GM20000 (cell line): ENCODE measurements around the gene FAM168A.

Experiments
- DNase-seq: peaks from one replicate; pipeline ENCODE4 v3.0.0; 2012; ENCODE audit warnings: low spot score
- TF ChIP-seq, protein P1 (sequence below): IDR thresholded peaks from 2 replicates; pipeline ENCODE4 v1.5.1; 2012; ENCODE audit warnings: mild to moderate bottlenecking, control low read depth; ENCODE audit errors: extremely low read depth, missing control alignments

The FAM168A gene

GRCh38 chr11:73382747-73383146, 215.2 kb downstream of the FAM168A start:
- TF ChIP-seq, protein P1, sequence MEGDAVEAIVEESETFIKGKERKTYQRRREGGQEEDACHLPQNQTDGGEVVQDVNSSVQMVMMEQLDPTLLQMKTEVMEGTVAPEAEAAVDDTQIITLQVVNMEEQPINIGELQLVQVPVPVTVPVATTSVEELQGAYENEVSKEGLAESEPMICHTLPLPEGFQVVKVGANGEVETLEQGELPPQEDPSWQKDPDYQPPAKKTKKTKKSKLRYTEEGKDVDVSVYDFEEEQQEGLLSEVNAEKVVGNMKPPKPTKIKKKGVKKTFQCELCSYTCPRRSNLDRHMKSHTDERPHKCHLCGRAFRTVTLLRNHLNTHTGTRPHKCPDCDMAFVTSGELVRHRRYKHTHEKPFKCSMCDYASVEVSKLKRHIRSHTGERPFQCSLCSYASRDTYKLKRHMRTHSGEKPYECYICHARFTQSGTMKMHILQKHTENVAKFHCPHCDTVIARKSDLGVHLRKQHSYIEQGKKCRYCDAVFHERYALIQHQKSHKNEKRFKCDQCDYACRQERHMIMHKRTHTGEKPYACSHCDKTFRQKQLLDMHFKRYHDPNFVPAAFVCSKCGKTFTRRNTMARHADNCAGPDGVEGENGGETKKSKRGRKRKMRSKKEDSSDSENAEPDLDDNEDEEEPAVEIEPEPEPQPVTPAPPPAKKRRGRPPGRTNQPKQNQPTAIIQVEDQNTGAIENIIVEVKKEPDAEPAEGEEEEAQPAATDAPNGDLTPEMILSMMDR, result no peak

DNA sequence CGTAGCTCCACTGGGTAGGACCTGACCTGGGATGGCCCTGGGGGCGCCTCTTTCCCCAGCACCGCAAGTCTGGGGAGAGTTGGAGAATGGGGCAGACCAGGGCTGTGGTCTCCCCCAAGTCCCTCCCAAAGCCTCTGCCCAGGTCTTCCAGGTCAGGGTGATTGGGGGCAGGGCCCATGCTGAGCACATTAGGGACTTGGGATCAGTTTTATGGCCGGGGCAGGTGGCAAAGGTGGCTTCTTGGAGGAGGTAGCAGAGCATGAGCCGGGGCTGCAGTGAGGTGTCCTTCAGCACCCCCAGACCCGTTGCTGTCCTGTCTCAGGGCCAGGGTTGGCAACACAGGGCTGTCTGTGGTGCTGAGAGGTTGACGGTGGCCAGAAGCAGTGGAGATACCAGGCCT, 215.7 kb downstream of the FAM168A start:
- TF ChIP-seq, protein P1, result no peak
- no peak for DNase-seq

More at GRCh38 chr11:73382747-73383146, 215.2 kb downstream of the FAM168A start:
- no peak for DNase-seq

GRCh38 chr11:73381589-73381988, 216.3 kb downstream of the FAM168A start:
- TF ChIP-seq, protein P1, result no peak
- DNase-seq, result no peak

- TF ChIP-seq, protein P1, result no peak
- DNase-seq, result no peak
These were observed 217.0 kb downstream of the FAM168A start for GRCh38 chr11:73380897-73381410.

- DNase-seq, result no peak
These were observed 217.6 kb downstream of the FAM168A start for GRCh38 chr11:73380331-73380730.

GRCh38 chr11:73379189-73379880, 218.6 kb downstream of the FAM168A start:
- DNase-seq, result no peak
- TF ChIP-seq, protein P1, result no peak

More at GRCh38 chr11:73380331-73380730, 217.6 kb downstream of the FAM168A start:
- TF ChIP-seq, protein P1, result no peak

DNA sequence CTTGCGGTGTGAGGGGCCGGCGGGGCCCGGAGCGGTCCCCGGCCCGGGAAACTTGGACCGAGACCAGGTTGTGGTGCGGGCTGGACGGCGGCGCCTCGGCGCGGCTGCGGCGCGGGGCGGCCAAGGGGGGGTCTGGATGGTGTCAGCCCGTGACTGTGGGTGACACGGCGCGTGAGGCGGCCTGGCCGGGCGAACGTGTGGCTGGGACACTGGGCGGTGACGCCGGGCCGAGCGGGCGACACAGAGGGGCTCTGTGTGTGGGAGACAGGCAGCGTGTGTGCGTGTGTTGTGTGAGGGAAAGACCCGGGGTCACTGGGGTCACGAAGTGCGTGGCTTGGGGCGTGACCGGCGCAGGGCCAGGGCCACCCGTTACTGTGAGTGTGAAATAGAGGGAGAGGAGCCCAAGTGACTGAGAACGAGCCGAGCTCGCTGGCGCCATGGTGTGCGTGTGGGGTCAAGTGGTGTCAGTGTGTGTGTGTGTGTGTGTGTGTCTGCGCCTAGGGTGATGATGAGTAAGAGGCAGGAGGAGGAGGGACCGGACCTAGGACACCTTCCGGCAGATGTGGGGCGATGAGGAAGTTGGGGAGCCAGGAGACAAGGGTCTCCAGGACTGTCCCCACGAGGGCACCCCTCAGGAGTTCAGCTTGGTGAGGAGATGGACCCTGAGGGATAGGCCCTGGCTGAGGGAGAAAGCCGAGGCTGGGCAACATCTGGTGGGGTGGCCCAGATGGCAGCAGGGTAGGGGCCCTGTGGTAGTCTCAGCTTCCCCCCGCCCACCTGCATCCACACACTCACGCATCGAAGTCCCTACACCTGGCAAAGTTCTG, 220.9 kb downstream of the FAM168A start:
- TF ChIP-seq, protein P1, result no peak
- peak; percentile 85 for DNase-seq
